Measurements from ENCODE around the gene CFAP20DC. TPM values are rescaled to one million over a fixed set of nuclear protein-coding genes. Genes with fewer than 3 reads are reported as not detected.

CFAP20DC gene
- total and polyA plus RNA-seq, 10 of the 15 experiments (the other 5 are each of a cell fraction or from before 2014, with no cell fraction given): 0.53 to 11.6 (median 2.0) TPM

GRCh38 chr3:58837141-58837843, 212.5 kb downstream of the CFAP20DC start (continued):
- TF ChIP-seq HDGF (IDR thresholded peaks at IDR 0.05) (no peak), IKZF2 (IDR thresholded peaks at IDR 0.05) (no peak)

GRCh38 chr3:58835086-58835485, 214.7 kb downstream of the CFAP20DC start:
- Histone ChIP-seq H3K9ac (ENCODE audit: control insufficient read depth, insufficient read depth, low read length) (no peak overlapping the region), H2AFZ (ENCODE audit: control insufficient read depth, low read depth, low read length) (no peak overlapping the region), H3K79me2 (ENCODE audit: control insufficient read depth, insufficient read depth, low read length) (no peaks in the 10 kb centered on the region), H3K36me3 (ENCODE audit: control insufficient read depth in 2 of 2, insufficient read depth in 2 of 2, low read length in 1 of 2) (no peaks in the 10 kb centered on the region; a peak in 1 of 4 replicates), H3K27me3 (replicated peaks in 1 of 2; ENCODE audit: control insufficient read depth in 2 of 2, insufficient read depth in 2 of 2, low read length in 1 of 2) (no peaks in the 10 kb centered on the region; a peak in 1 of 4 replicates), H3K4me2 (ENCODE audit: control insufficient read depth, insufficient read depth) (no peak overlapping the region), H3K27ac (ENCODE audit: control insufficient read depth, insufficient read depth) (no peak overlapping the region), H3K4me1 (ENCODE audit: control insufficient read depth, insufficient read depth, low read length) (no peaks in the 10 kb centered on the region), H3K4me3 (no peak overlapping the region), H3K9me3 (replicated peaks; ENCODE audit: control insufficient read depth, insufficient read depth, low read length) (no peaks in the 10 kb centered on the region), H4K20me1 (ENCODE audit: control insufficient read depth, insufficient read depth) (no peaks in the 10 kb centered on the region)
- FAIRE-seq: no peak
- ChIA-PET CTCF (interaction anchor here (1.1 to 1.2 kb wide), 2 partner anchors 27 to 220 kb away, joined by 3 read pairs; no protein-coding TSS in a partner anchor), RAD21 (ENCODE audit: unreplicated experiment) (interaction anchor here (1.8 kb wide), 1 partner anchor 10 kb away, joined by 4 read pairs; no protein-coding TSS in a partner anchor), POLR2A (no interaction called here), SMC1A (ENCODE audit: uncharacterized antibody, unreplicated experiment) (no interaction called here)
- TF ChIP-seq ZSCAN29 (IDR thresholded peaks at IDR 0.05) (no peak), HSF1 (IDR thresholded peaks at IDR 0.05; ENCODE audit: low read depth, low read length) (no peak), YY1 (IDR thresholded peaks at IDR 0.05; ENCODE audit: low read depth, low read length) (no peak), KLF5 (IDR thresholded peaks at IDR 0.05; ENCODE audit: partially characterized antibody) (no peak), SRF (IDR thresholded peaks at IDR 0.05; ENCODE audit: low read depth in 2 of 2, low read length in 2 of 2) (no peak), NFYB (IDR thresholded peaks at IDR 0.05; ENCODE audit: insufficient read depth, low read depth, low read length) (no peak), SIX5 (IDR thresholded peaks at IDR 0.05; ENCODE audit: low read depth, low read length, severe bottlenecking) (no peak), RELB (IDR thresholded peaks at IDR 0.05; ENCODE audit: low read depth) (no peak), BRCA1 (IDR thresholded peaks at IDR 0.05; ENCODE audit: low read depth, low read length) (no peak), ELK1 (IDR thresholded peaks at IDR 0.05; ENCODE audit: low read depth, low read length) (no peak), TCF12 (IDR thresholded peaks at IDR 0.05; ENCODE audit: low read depth, low read length) (no peak), EZH2 (IDR thresholded peaks at IDR 0.05; ENCODE audit: borderline replicate concordance, control insufficient read depth, low read depth, low read length) (no peak), CBX5 (IDR thresholded peaks at IDR 0.05; ENCODE audit: low read depth) (no peak), MYC (IDR thresholded peaks at IDR 0.05; ENCODE audit: insufficient read depth, insufficient read length, insufficient replicate concordance, low read length, severe bottlenecking) (no peak), MEF2B (IDR thresholded peaks at IDR 0.05; ENCODE audit: partially characterized antibody, poor library complexity, severe bottlenecking) (no peak)
- in situ Hi-C loops (cut with MboI): no loop called here
- DNase-seq (ENCODE audit: low read depth, low spot score): no peak
- 47% methylated on average over 3 of the region's 3 CpGs for WGBS (ENCODE audit: insufficient coverage, insufficient replicate concordance, low lambda C conversion rate, missing lambda C conversion rate)
- no peak for ATAC-seq
- no TSS peak for BruUV-seq (replicated peaks)
- intact Hi-C loops (cut with micrococcal nuclease; ENCODE audit: unreplicated experiment): no loop called here
